ENCODE results near the gene MAG. TPM values are rescaled to one million over a fixed set of nuclear protein-coding genes. Genes with fewer than 3 reads are reported as not detected.

The MAG gene
- total RNA-seq, 5 donors from 2014 or later (not counting 1 experiment from before 2014, with no cell fraction given): 0.16 to 0.19 TPM; not detected in 3

GRCh38 chr19:35287713-35288112, 4.2 kb upstream of the MAG start:
- H3K27ac ChIP-seq (ENCODE audit: low read length): no peak overlapping the region
- no peaks in the 10 kb centered on the region for H3K4me1 Mint-ChIP-seq
- H3K27ac Mint-ChIP-seq: no peak overlapping the region
- no peaks in the 10 kb centered on the region for H3K36me3 Mint-ChIP-seq
- DNase-seq (no peak), ATAC-seq (replicated peaks in 1 of 4) (no peak)
- H3K4me3 Mint-ChIP-seq: no peak overlapping the region
- no peaks in the 10 kb centered on the region for H3K36me3 ChIP-seq (ENCODE audit: control insufficient read depth in 2 of 2, extremely low read depth in 1 of 2, insufficient read depth in 1 of 2, low read length in 1 of 2)
- peaks cover 16 to 17% of the 10 kb centered on the region in 2 donors for H3K27me3 Mint-ChIP-seq
- no peaks in the 10 kb centered on the region for H3K9me3 ChIP-seq
- peaks cover 0 to 37% of the 10 kb centered on the region in 2 experiments for H3K27me3 ChIP-seq (replicated peaks in 1 of 2; ENCODE audit: control insufficient read depth in 2 of 2, extremely low read depth in 1 of 2, insufficient read depth in 2 of 2, low read length in 1 of 2)
- no peaks in the 10 kb centered on the region for H3K4me1 ChIP-seq (ENCODE audit: control insufficient read depth in 1 of 2, extremely low read depth in 1 of 2, insufficient read depth in 2 of 2, low read length in 2 of 2)
- no peak overlapping the region for H3K4me3 ChIP-seq (ENCODE audit: control insufficient read depth in 1 of 2, extremely low read depth in 1 of 2, low read length in 1 of 2)
- WGBS (ENCODE audit: insufficient coverage): no CpG with 5 or more reads among the region's 10 CpGs
- ChIA-PET POLR2A (no interaction called here), CTCF (interaction anchor here (0.6 kb wide), 2 partner anchors 12 to 13 kb away, joined by 3 to 4 read pairs; no protein-coding TSS in a partner anchor)
- no peaks in the 10 kb centered on the region for H3K9me3 Mint-ChIP-seq

GRCh38 chr19:35288331-35288730, 3.6 kb upstream of the MAG start:
- Mint-ChIP-seq H3K27me3 (peaks cover 10 to 13% of the 10 kb centered on the region in 2 donors), H3K4me1 (no peaks in the 10 kb centered on the region), H3K9me3 (no peaks in the 10 kb centered on the region), H3K27ac (no peak overlapping the region), H3K36me3 (no peaks in the 10 kb centered on the region), H3K4me3 (no peak overlapping the region)
- Histone ChIP-seq H3K4me3 (ENCODE audit: control insufficient read depth in 1 of 2, extremely low read depth in 1 of 2, low read length in 1 of 2) (no peak overlapping the region), H3K27ac (ENCODE audit: low read length) (no peak overlapping the region), H3K4me1 (ENCODE audit: control insufficient read depth in 1 of 2, extremely low read depth in 1 of 2, insufficient read depth in 2 of 2, low read length in 2 of 2) (no peaks in the 10 kb centered on the region), H3K36me3 (ENCODE audit: control insufficient read depth in 2 of 2, extremely low read depth in 1 of 2, insufficient read depth in 1 of 2, low read length in 1 of 2) (no peaks in the 10 kb centered on the region), H3K9me3 (no peaks in the 10 kb centered on the region), H3K27me3 (replicated peaks in 1 of 2; ENCODE audit: control insufficient read depth in 2 of 2, extremely low read depth in 1 of 2, insufficient read depth in 2 of 2, low read length in 1 of 2) (peaks cover 0 to 35% of the 10 kb centered on the region in 2 experiments)
- ChIA-PET CTCF (interaction anchor here in 1 of 2 donors (0.6 kb wide), 1 partner anchor 13 kb away, joined by 4 read pairs; no protein-coding TSS in a partner anchor), POLR2A (interaction anchor here in 1 of 2 donors (0.6 kb wide), 1 partner anchor 18 kb away, joined by 3 read pairs; no protein-coding TSS in a partner anchor)
- DNase-seq (no peak), ATAC-seq (replicated peaks in 1 of 4) (no peak)
- 92% methylated on average over 2 of the region's 2 CpGs for WGBS (ENCODE audit: insufficient coverage)

GRCh38 chr19:35288906-35289305, 3.1 kb upstream of the MAG start:
- H3K9me3 Mint-ChIP-seq: no peaks in the 10 kb centered on the region
- no peaks in the 10 kb centered on the region for H3K9me3 ChIP-seq
- no peaks in the 10 kb centered on the region for H3K36me3 ChIP-seq (ENCODE audit: control insufficient read depth in 2 of 2, extremely low read depth in 1 of 2, insufficient read depth in 1 of 2, low read length in 1 of 2)
- no peaks in the 10 kb centered on the region for H3K36me3 Mint-ChIP-seq
- CTCF ChIA-PET: interaction anchor here in 1 of 2 donors (0.7 to 0.8 kb wide), 2 partner anchors 42 to 725 kb away, joined by 4 to 7 read pairs; partner anchors contain the start of gene ALKBH6
- no peak for ATAC-seq (replicated peaks in 1 of 4)
- no peak overlapping the region for H3K27ac ChIP-seq (ENCODE audit: low read length)
- no peak for DNase-seq
- no peaks in the 10 kb centered on the region for H3K4me1 Mint-ChIP-seq
- no peak overlapping the region for H3K4me3 ChIP-seq (ENCODE audit: control insufficient read depth in 1 of 2, extremely low read depth in 1 of 2, low read length in 1 of 2)
- WGBS (ENCODE audit: insufficient coverage): 83% methylated on average over 5 of the region's 5 CpGs
- peaks cover 0 to 33% of the 10 kb centered on the region in 2 experiments for H3K27me3 ChIP-seq (replicated peaks in 1 of 2; ENCODE audit: control insufficient read depth in 2 of 2, extremely low read depth in 1 of 2, insufficient read depth in 2 of 2, low read length in 1 of 2)
- H3K4me1 ChIP-seq (ENCODE audit: control insufficient read depth in 1 of 2, extremely low read depth in 1 of 2, insufficient read depth in 2 of 2, low read length in 2 of 2): no peaks in the 10 kb centered on the region
- H3K27ac Mint-ChIP-seq: no peak overlapping the region
- peaks cover 7 to 11% of the 10 kb centered on the region in 2 donors for H3K27me3 Mint-ChIP-seq
- POLR2A ChIA-PET: no interaction called here
- H3K4me3 Mint-ChIP-seq: no peak overlapping the region

DNA sequence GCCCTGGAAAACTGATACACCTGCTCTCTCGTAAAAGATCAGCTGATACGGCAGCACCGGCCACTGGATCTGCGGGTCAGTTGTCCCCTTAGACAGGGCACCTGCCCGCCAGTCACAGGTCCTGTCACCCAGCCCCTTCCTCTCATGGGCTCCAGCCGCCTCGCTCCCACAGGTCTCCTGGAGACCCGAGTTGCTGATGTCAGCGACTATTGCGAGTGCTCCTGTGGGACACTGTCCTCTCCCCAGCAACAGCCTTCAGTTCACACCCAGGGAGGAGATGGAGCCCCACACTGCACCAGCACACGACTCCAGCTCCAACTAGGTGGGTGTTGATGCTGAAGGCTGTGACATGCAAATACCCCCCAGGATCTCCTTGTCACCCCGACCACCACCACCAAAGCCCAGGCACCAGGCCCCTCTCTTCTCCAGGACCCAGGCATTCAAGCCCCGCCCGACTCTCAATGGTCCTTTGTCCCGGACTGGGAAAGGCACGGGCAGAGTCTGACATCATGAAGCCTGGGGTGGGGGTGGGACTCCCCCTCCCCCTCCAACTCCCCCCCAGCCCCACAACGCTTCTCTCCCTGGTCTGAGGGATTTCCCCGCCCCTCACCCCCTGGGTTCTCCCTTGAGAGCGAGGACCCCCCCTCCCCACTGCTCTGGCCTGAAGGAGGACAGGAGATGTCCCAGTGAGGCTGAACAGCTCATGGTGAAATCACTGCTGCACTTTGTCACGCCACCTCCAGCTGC, 1.4 kb upstream of the MAG start:
- no peak for DNase-seq
- peaks cover 0 to 24% of the 10 kb centered on the region in 2 experiments for H3K27me3 ChIP-seq (replicated peaks in 1 of 2; ENCODE audit: control insufficient read depth in 2 of 2, extremely low read depth in 1 of 2, insufficient read depth in 2 of 2, low read length in 1 of 2)
- no peaks in the 10 kb centered on the region for H3K36me3 Mint-ChIP-seq
- no peak overlapping the region for H3K27ac Mint-ChIP-seq
- H3K4me3 ChIP-seq (ENCODE audit: control insufficient read depth in 1 of 2, extremely low read depth in 1 of 2, low read length in 1 of 2): no peak overlapping the region
- CTCF ChIA-PET: no interaction called here
- H3K4me3 Mint-ChIP-seq: no peak overlapping the region
- no peaks in the 10 kb centered on the region for H3K36me3 ChIP-seq (ENCODE audit: control insufficient read depth in 2 of 2, extremely low read depth in 1 of 2, insufficient read depth in 1 of 2, low read length in 1 of 2)
- WGBS (ENCODE audit: insufficient coverage): 88% methylated on average over 12 of the region's 20 CpGs
- peaks cover 0 to 3% of the 10 kb centered on the region in 2 donors for H3K27me3 Mint-ChIP-seq
- ATAC-seq (replicated peaks in 1 of 4): no peak
- POLR2A ChIA-PET: no interaction called here
- H3K4me1 ChIP-seq (ENCODE audit: control insufficient read depth in 1 of 2, extremely low read depth in 1 of 2, insufficient read depth in 2 of 2, low read length in 2 of 2): peaks cover 0 to 3% of the 10 kb centered on the region in 2 experiments
- H3K27ac ChIP-seq (ENCODE audit: low read length): no peak overlapping the region
- no peaks in the 10 kb centered on the region for H3K9me3 Mint-ChIP-seq
- no peaks in the 10 kb centered on the region for H3K9me3 ChIP-seq
- peaks cover 0 to 1% (median under 1%) of the 10 kb centered on the region in 3 donors for H3K4me1 Mint-ChIP-seq

GRCh38 chr19:35291259-35291658, 702 bp upstream of the MAG start:
- H3K4me3 Mint-ChIP-seq: no peak overlapping the region
- peaks cover 0 to 10% of the 10 kb centered on the region in 2 experiments for H3K4me1 ChIP-seq (ENCODE audit: control insufficient read depth in 1 of 2, extremely low read depth in 1 of 2, insufficient read depth in 2 of 2, low read length in 2 of 2)
- no peaks in the 10 kb centered on the region for H3K36me3 ChIP-seq (ENCODE audit: control insufficient read depth in 2 of 2, extremely low read depth in 1 of 2, insufficient read depth in 1 of 2, low read length in 1 of 2)
- H3K27ac ChIP-seq (ENCODE audit: low read length): no peak overlapping the region
- no peak overlapping the region for H3K4me3 ChIP-seq (ENCODE audit: control insufficient read depth in 1 of 2, extremely low read depth in 1 of 2, low read length in 1 of 2)
- CTCF ChIA-PET: interaction anchor here in 1 of 2 donors (0.5 kb wide), 1 partner anchor 40 kb away, joined by 4 read pairs; no protein-coding TSS in a partner anchor
- H3K27ac Mint-ChIP-seq: no peak overlapping the region
- POLR2A ChIA-PET: no interaction called here
- no peaks in the 10 kb centered on the region for H3K9me3 ChIP-seq
- WGBS (ENCODE audit: insufficient coverage): 72% methylated on average over 4 of the region's 6 CpGs
- ATAC-seq (replicated peaks in 1 of 4) (no peak), DNase-seq (no peak)
- peaks cover 0 to 24% of the 10 kb centered on the region in 2 experiments for H3K27me3 ChIP-seq (replicated peaks in 1 of 2; ENCODE audit: control insufficient read depth in 2 of 2, extremely low read depth in 1 of 2, insufficient read depth in 2 of 2, low read length in 1 of 2)
- no peaks in the 10 kb centered on the region for H3K36me3 Mint-ChIP-seq
- H3K27me3 Mint-ChIP-seq: peaks cover 0 to 3% of the 10 kb centered on the region in 2 donors
- H3K4me1 Mint-ChIP-seq: peaks cover 0 to 8% (median 7%) of the 10 kb centered on the region in 3 donors
- no peaks in the 10 kb centered on the region for H3K9me3 Mint-ChIP-seq

- POLR2A ChIA-PET: no interaction called here
- Histone ChIP-seq H3K4me3 (ENCODE audit: control insufficient read depth in 1 of 2, extremely low read depth in 1 of 2, low read length in 1 of 2) (no peak overlapping the region), H3K9me3 (no peaks in the 10 kb centered on the region), H3K4me1 (ENCODE audit: control insufficient read depth in 1 of 2, extremely low read depth in 1 of 2, insufficient read depth in 2 of 2, low read length in 2 of 2) (peaks cover 0 to 11% of the 10 kb centered on the region in 2 experiments), H3K27ac (ENCODE audit: low read length) (no peak overlapping the region), H3K27me3 (replicated peaks in 1 of 2; ENCODE audit: control insufficient read depth in 2 of 2, extremely low read depth in 1 of 2, insufficient read depth in 2 of 2, low read length in 1 of 2) (peaks cover 0 to 21% of the 10 kb centered on the region in 2 experiments), H3K36me3 (ENCODE audit: control insufficient read depth in 2 of 2, extremely low read depth in 1 of 2, insufficient read depth in 1 of 2, low read length in 1 of 2) (no peaks in the 10 kb centered on the region)
- no peak for DNase-seq
- CTCF ChIA-PET: no interaction called here
- peaks cover 0 to 8% (median 7%) of the 10 kb centered on the region in 3 donors for H3K4me1 Mint-ChIP-seq
- no peaks in the 10 kb centered on the region for H3K9me3 Mint-ChIP-seq
- peaks cover 0 to 3% of the 10 kb centered on the region in 2 donors for H3K27me3 Mint-ChIP-seq
- no peaks in the 10 kb centered on the region for H3K36me3 Mint-ChIP-seq
- WGBS (ENCODE audit: insufficient coverage): 75% methylated on average over 11 of the region's 23 CpGs
- no peak overlapping the region for H3K27ac Mint-ChIP-seq
- no peak for ATAC-seq (replicated peaks in 1 of 4)
- H3K4me3 Mint-ChIP-seq: no peak overlapping the region
These were observed 731 bp downstream of the MAG start for GRCh38 chr19:35292421-35293362.
